ENCODE results near the gene STX8.

DNA sequence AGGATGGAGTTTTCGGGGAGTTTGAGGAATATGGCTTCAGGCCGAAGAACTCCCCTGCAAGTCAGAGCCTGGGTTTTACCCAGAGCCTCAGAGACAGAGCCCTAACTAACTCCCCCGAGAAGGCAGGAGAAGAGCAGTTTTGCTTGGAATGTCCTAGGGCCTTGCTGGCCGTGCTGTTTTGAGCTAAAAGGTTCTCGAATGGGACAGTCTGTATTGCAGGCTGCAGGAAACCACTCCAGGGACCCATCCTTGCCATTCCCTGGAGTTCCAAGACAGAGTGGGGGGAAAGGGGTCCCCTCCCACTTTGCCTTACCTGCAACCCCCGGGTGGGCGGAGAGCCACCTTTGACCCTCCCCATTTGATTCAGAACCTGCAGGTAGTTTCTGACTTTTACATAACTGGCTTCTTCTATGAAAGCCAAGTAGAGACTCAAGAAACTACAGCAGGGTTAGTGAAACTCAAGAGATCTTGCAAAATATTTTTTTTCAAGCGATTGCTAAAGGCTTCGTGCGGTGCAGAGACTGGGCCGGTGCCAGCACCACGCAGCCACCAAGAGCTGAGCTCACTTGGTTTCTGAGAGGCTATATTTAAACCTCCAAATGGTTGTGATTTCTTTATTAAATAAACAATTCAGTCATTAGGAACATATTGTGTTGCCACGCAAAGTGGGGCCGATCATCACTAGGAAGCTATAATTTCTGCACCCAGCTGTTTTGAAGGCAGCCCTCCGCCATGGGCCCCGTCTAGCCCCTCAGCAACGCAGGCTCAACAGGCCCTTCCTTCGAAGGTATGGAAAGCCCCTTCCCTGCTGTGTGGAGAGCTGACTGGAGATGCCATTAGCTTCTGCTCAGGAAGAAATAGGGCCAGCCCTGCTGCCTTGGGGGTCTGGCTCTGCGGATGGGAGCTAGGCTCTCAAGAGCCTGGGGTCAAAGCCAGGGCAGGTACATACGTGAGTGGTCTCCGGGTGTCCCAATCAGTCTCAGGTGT, 331.3 kb downstream of the STX8 start:
- TF ChIP-seq CTCF (IDR thresholded peaks at IDR 0.05) (no peak), ZFX (IDR thresholded peaks at IDR 0.05; ENCODE audit: borderline replicate concordance) (no peak)

All from 22Rv1 (cell line).